Stimulated activated CD4-positive, alpha-beta T cell treated with anti-CD3 and anti-CD28 coated beads, TNF-alpha, amount 100 ng/mL, for 24 hours (primary cell): ENCODE measurements around the gene CRMP1.

ENCODE experiments used
- DNase-seq, 3 experiments: peaks; one replicate each; pipeline ENCODE4 v3.0.0-alpha.2; 2020; ENCODE audit warnings: low read depth in 3 of 3

CRMP1 gene

DNA sequence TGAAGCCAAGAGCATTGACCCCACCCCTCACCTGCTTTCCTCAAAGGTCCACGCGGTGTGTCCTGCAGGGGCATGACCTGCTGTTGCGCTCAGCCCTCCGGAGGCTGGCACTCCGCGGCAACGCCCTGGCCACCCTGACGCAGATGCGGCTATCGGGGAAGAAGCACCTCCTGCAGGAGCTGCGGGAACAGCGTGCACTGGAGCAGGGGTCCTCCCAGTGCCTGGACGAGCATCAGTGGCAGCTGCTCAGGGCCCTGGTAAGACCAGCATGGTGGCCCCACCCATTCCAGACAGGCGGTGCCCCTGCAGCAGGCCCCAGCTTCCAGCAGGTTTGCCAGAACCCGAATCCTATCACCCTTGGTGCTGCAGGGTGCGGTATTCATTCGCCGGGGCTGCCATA is 95.9 kb downstream of the CRMP1 start:
- no peak for DNase-seq

DNA sequence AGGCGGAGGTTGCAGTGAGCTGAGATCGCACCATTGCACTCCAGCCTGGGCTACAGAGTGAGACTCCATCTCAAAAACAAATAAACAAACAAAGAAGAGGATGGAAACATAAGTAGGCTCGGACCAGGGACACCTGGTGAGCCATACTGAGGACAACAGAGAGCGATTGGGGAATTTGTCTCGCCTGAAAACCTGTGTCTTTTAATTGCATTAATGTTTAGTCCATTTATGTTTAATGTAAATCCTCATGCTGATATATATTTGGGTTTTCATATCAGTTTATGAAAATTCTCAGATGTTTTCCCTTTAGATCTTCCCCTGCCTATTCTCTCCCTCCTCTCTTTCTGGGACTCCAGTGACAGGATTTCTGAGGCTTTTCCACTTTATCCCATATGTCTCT is 97.3 kb downstream of the CRMP1 start:
- DNase-seq = no peak

DNA sequence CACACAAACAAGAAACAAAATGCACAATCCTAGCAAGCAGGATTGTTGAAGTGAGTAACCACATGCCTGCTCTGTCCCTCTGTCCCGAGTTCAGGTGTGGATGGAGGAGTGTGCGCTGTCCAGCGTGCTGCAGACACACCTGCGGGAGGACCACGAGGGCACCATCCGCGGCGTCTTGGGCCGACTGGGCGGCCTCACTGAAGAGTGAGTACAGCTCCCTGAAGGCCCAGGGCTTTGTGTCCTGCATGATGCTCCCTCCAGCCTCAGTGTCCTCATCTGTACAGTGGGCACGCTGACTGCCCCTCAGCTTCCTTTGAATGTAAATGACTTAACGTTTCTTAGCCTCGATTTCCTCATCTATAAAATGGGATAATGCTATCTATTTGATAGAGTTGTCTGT is 99.4 kb downstream of the CRMP1 start:
- no peak for DNase-seq

DNA sequence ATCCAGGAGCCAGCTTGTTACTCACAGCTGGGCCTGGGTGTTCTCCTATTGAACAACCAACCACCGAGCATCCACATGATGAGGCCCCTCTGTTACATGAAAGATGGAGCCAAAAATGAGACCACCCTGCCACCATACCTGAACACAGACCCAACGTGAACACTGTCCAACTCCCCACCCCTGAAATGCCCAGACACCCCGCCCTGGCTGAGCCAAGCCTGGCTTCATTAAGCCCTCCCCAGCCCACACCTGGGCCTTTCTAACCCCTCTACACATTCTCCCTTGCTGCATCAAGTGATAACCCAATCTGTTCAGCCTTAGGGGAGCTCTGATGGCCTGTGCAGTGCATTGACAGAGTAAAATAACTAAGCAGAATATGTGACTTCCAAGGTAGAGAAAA is 101.2 kb downstream of the CRMP1 start:
- no peak for DNase-seq

DNA sequence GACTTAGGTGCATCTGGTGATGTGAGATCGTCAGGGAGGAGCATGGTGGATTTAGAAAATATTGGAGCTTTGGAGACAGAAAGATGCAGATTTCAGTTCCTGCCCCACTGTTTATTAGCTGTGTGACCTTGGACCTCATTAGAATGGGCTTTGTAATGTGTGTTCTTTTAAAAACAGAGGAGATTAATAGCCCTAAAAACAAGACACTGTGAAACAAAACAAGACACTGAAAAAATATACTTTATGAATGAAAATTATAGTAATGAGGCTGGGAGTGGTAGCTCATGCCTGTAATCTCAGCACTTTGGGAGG is 102.4 kb downstream of the CRMP1 start:
- no peak for DNase-seq

DNA sequence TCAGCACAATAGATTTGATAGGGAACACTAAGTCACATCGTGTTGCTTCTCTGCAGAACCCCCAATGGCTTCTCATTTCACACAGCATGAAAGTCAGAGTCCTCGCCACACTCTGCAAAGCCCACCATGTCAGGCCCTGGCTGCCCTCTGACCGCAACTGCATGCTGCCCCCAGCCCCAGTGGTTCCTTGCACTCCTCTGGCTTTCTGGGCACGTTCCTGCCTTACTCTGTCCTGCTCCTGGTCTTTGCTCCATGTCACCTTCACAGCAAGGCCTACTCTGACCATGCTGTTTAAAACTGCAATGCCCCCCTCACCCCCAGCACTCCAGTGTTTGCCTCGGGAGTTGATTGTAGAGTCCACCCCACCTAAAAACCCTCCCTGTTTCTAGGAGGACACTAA is 103.7 kb downstream of the CRMP1 start:
- DNase-seq = no peak

DNA sequence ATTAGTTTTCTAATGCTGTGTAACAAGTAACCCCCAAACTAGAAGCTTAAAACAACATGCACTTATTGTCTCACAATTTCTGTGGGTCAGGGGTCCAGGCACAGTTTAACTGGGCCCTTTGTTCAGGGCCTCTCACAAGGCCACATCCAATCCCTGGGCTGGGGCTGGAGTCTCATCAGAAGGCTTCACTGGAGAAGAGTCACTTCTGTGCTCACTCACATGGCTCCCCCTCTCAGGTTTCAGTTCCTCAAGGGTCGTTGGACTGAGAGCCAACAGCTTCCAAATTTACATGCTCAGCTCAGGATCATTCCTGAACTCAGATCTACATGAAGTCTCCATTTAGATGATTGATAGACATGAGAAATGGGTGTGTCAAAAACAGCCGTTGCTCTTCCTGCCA is 104.7 kb downstream of the CRMP1 start:
- DNase-seq = no peak

DNA sequence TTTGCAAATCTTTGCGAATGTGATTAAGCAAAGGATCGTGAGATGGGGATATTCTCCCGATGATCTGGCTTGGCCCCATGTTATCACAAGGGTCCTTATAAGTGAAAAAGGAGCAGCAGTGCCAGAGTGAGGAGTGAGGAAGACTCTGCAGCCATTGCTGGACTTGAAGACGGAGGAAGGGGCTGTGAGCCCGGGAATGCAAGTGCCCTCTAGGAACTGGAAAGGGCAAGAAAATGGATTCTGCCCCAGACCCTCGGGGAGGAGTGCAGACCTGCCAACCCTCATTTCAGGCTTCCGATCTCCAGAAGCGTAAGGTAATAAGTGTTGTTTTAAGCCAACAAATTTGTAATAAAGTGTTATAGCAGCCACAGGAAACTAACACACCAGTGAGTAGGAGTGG is 105.6 kb downstream of the CRMP1 start:
- DNase-seq = no peak

DNA sequence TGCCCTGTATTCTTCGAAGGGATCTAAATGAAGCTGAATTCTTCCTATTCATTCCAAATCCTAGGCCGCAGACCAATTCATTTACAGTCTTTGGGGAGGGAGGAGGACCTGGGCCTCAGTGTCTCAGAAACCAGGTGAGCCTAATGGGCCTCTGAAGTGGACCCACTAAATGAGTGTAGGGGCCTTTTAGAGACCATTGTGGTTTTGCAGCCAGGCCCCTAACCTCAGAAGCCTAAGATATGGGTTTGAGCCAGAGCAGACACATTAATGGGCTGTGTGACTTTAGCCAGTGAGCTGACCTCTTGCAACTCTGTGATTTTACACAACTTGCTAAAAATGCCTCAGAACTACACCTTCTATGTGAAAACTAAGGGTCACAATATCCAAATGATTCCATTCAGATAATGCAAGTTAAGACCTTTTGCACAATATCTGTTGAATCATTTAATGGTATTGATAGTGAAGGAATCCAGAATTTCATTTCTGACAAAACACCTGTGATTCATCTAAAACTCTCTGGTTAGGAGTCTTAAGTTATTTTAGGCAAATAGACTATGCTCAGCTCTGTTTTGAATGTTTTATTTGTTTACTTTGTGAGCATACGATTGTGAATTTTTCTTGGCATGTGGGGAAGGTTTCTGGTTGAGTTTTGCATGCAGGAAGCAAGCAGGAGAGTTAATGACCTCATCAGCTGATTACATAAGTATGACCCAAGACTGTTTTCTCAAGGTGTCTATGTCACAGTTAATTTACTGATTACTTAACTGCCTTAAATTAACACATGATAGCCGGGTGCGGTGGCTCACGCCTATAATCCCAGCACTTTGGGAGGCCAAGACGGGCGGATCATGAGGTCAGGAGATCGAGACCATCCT is 106.8 kb downstream of the CRMP1 start:
- no peak for DNase-seq

DNA sequence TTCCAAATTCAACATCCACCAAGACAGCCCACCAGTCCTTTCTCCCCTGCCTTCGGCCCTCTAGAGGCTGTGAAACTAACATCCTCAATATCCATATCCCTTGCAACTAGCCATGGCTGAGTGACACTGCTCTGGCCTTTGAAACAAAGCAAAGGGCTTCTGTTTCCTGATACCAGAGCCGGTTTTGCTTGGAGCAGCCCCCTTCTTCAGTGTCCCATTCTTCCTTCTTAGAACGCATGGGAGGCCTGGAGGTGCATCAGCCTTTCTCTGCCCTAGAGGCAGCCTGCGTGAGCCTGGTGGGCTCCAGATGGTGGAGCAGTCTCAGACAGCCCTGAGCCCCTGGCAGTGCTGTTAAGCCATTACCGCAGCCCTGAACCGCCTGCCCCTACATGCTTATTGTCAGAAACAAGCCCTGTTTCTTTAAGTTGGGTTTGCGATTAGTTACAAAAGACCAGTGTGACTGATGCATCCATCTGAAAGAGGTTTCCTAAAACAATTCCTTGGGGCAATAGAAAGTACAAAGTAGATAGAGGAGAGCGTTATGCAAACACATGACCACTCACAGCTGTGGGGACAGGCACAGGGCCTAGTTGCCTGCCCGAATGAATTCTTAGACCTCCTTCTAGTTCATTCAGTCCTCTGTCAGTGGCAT is 107.8 kb downstream of the CRMP1 start:
- no peak for DNase-seq

DNA sequence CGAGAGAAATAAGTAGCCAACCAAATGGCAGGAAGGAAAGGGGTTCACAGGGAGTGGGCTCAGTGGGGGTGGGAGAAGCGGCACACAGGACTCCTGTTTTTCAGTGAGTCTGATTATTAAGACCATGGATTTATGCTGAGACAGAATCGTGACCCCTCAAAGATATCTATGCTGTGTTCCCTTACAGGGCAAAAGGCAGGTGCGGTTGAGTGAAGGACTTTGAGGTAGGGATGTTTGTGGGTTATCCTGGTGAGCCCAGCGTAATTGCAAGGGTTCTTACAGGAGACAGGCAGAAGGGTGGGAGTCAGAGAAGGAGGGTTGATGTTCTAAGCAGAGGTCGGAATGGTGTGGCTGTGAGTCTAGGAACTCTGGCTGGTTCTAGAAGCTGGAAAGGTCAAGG is 108.9 kb downstream of the CRMP1 start:
- DNase-seq = no peak

DNA sequence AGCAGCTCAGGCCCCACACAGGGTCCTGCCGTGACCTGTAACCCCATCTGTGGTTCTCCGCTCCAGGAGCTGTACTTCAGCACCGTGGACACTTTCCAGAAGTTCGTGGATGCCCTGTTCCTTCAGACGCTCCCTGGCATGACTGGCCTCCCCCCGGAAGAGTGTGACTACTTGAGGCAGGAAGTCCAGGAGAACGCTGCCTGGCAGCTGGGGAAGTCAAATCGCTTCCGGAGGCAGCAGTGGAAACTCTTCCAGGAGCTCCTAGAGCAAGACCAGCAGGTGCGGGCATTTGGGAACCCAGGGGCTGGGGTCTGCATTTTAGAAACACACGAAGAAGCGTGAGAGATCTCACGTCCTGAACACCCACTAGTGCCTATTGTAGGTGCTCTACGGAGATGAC is 109.4 kb downstream of the CRMP1 start:
- no peak for DNase-seq

DNA sequence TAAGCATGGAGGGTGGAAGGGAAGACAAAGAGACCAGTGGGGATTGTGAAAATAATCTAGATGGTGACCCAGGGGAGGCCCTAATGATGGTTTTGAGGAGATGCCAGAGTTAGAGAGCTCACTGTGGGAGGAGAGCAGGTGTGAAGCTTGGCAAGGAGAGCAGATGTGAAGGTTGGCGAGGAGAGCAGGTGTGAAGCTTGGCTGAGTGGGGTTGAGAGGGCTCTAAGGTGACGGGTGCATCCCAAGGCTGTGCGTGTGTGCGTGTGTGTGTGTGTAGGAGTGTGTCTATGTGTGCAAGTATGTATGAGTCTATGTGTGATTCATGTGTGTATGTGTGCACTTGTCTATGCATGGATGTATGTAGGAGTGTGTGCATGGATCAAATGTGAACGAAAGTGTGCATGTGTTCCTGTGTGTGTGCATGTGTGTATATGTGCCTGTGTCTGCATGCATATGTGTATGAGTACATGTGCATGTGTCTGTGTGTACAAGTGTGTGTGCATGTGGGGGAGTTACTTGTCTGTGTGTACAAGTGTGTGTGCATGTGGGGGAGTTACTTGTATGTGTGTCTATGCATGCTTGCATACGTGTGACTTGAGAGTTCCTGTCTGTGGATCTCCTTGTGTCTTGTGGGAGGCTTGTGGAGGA is 109.9 kb downstream of the CRMP1 start:
- DNase-seq = no peak

DNA sequence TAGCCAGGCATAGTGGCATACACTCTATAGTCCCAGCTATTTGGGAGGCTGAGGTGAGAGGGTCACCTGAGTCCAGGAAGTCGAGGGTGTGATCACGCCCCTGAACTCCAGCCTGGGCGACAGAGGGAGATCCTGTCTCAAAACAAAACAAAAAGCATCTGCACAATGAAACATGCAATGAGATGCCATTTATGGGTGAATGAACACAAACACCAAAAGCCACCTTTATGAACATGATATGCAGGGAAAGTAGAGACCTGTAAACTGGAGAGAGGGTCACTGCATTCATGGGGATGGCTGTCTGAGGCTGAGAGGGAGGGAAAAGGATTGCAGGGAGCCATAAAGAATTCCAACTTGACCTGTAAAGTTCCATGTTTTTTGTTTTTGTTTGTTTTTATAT is 111.2 kb downstream of the CRMP1 start:
- no peak for DNase-seq

DNA sequence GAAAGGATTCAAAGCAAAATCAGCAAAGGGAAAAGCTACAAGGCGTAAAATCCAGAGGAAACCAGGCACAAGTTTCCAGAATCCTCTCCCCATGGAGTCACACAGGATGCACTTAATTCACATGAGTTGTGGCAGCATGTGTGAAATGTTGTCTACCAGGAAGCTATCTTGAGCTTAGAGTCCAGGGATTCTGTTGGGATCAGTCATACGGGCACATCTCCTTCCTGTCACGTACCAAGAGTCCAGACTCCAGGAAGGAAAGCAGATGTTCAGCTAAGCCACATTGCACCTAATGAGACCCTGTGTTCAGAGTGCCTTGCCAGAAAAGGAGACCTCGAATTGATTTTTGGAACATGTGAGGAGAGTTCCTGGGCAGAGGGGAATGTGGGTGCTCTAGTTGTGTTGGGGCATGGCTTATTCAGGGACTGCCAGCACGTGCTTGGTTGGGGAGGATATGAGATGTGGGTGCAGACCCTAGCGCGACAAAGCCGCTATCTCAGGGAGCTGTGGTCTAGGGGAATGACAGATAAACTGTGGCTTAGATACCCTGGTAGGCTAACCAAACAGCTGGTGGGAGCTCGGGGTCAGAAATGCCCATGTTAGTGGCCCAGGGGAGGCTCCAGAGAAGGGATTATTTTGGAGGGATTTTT is 111.9 kb downstream of the CRMP1 start:
- DNase-seq = no peak

DNA sequence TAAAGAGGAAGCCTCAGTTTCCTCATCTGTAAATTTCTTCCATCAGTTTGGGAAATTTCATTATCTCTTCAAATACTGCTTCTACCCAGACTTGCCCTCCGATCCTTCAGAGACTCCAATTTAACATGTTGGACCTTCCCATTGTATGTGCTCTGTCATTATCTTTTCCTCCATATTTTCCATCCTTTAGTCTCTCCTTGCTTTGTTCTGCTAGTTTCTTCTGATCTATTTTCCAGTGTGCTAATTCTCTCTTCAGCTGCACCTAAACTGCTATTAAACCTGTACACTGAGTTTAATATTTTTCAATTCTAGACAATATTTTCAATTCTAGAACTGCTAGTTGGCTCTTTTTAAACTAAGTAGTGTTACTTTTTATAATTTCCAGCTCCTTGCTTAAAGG is 116.4 kb downstream of the CRMP1 start:
- DNase-seq = no peak

DNA sequence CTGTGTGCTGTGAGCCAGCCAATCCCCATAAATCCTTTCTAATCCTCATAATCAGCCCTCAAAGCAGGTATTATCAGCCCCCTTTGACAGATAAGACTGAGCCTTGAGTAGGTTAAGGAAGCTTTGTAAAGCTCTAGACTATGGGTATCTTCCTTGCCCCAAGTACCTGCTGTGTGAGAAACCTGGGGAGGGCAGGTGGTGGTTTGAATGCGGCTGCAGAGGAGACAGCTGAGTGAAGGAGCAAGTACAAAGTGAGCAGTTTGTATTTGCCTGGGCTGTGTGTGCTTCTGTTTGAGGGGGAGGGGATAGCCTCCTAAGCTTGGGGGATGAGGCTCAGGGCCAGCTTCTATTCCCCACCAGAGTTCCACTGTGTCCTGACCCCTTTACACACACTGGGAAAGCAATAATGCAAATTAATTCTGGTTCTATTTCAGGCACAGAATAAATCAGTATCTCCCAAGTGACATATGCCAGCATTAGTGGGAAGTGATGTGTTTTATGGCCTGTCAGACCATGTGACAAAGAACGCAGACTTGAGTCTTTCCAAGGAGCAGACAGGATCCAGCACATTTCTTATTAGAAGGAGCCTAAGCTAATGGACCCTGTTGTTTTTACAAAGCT is 118.4 kb downstream of the CRMP1 start:
- DNase-seq = no peak

DNA sequence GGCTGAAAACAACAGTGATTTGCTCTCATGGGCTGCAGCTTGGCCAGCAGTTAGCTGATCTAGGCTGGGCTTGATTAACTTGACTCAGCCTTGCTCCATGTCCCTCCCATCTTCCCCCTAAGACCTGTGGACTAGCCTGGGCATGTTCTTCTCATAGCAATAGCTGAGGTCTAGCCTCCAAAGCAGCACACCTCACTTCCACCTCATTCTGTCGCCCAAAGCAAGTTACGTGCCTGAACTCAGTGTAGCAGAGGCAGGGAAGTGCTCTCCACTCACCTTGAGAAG is 119.7 kb downstream of the CRMP1 start:
- no peak for DNase-seq

DNA sequence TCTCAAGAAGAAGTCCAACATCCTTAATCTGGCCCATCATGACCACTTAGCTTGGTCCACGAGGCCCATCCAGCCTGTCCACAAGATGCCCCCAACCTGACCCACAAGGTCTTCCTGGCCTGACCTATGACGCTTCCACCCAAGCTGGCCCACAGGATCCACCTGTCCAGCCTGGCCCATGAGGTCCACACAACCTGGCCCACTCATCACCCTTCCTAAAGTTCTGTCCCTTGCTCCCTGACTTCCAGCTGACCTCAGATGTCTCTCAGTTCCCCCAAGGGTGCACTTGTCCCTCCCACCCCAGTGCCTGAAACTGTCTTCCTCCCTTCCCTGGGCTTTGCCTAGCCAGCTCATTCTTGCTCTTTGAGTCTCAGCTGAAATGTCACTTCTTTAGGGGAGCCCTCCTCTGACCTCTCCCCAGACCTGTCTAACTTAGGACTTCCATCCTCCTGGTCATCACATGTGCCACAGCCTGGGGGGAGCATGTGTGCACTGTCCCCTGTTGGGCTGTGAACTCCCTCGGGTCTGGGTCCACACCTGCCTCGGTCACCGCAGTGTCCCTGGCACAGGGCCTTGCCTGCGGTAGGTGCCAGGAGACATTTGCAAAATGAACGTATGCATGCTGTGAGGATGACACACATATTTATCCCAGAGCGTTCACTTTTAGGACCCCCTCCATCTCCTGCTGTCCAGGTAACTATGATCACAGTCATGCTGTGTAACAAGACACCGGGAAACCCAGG is 120.2 kb downstream of the CRMP1 start:
- no peak for DNase-seq
